OCI-LY1 (cell line): ENCODE measurements around the gene SLC15A4.

Source experiments
- H2AFZ ChIP-seq: fragments of 200-600 bp; sonication (generic), shearing (Covaris generic); 2 replicates; pipeline ENCODE4 v1.6.0; 2014; ENCODE audit warnings: antibody characterized with exemption, mild to moderate bottlenecking, low read length
- H3F3A ChIP-seq: fragments of 200-600 bp; sonication (generic), shearing (Covaris generic); 2 replicates; pipeline ENCODE4 v1.6.0; 2014; ENCODE audit warnings: mild to moderate bottlenecking, antibody characterized with exemption, low read length, moderate library complexity; ENCODE audit not compliant: insufficient read depth
- H3K27ac ChIP-seq: fragments of 200-600 bp; sonication (generic); 2 replicates; pipeline ENCODE4 v1.5.1; 2014; ENCODE audit warnings: low read length, mixed run types, mild to moderate bottlenecking, low read depth; ENCODE audit not compliant: poor library complexity, severe bottlenecking
- H3K27me3 ChIP-seq: fragments of 200-600 bp; sonication (generic); 2 replicates; pipeline ENCODE4 v1.6.0; 2014; ENCODE audit warnings: antibody characterized with exemption, mild to moderate bottlenecking, low read length, moderate library complexity; ENCODE audit not compliant: insufficient read depth
- H3K36me3 ChIP-seq: fragments of 200-600 bp; sonication (generic); 2 replicates; pipeline ENCODE4 v1.6.1; 2014; ENCODE audit warnings: mild to moderate bottlenecking, antibody characterized with exemption, low read length, moderate library complexity, mixed read lengths; ENCODE audit not compliant: insufficient read depth
- H3K4me1 ChIP-seq: fragments of 200-600 bp; sonication (generic); 2 replicates; pipeline ENCODE4 v1.5.1; 2014; ENCODE audit warnings: mild to moderate bottlenecking, low read length, moderate library complexity; ENCODE audit not compliant: insufficient read depth, severe bottlenecking
- H3K4me2 ChIP-seq: fragments of 200-600 bp; sonication (generic), shearing (Covaris generic); 2 replicates; pipeline ENCODE4 v1.6.1; 2014; ENCODE audit warnings: low read length
- H3K4me3 ChIP-seq: fragments of 200-600 bp; sonication (generic); 2 replicates; pipeline ENCODE4 v1.5.1; 2014; ENCODE audit warnings: low read length, low read depth, mild to moderate bottlenecking, mixed read lengths; ENCODE audit not compliant: poor library complexity, severe bottlenecking
- H3K79me2 ChIP-seq: fragments of 200-600 bp; shearing (Covaris generic); 2 replicates; pipeline ENCODE4 v1.6.1; 2016; ENCODE audit warnings: mixed run types, low read length, mixed read lengths; ENCODE audit not compliant: insufficient read depth
- H3K9ac ChIP-seq: fragments of 200-600 bp; sonication (generic), shearing (Covaris generic); 2 replicates; pipeline ENCODE4 v1.6.1; 2014; ENCODE audit warnings: mild to moderate bottlenecking, low read length, mixed read lengths
- H3K9me2 ChIP-seq: fragments of 200-600 bp; sonication (generic), shearing (Covaris generic); 2 replicates; pipeline ENCODE4 v1.6.1; 2014; ENCODE audit warnings: low read depth, mild to moderate bottlenecking, low read length, mixed read lengths
- H3K9me3 ChIP-seq: fragments of 200-600 bp; shearing (Covaris generic); 2 replicates; pipeline ENCODE4 v1.6.1; 2014; ENCODE audit warnings: low read length, mixed read lengths
- H4K20me1 ChIP-seq: fragments of 200-600 bp; sonication (generic), shearing (Covaris generic); 2 replicates; pipeline ENCODE4 v1.6.0; 2016; ENCODE audit warnings: mild to moderate bottlenecking, low read length; ENCODE audit not compliant: insufficient read depth
- EZH2 ChIP-seq: fragments of 200-600 bp; sonication (generic), shearing (Covaris generic); IDR thresholded peaks from 2 replicates; pipeline ENCODE4 v1.8.0; 2017; ENCODE audit warnings: borderline replicate concordance, mixed run types, mild to moderate bottlenecking, antibody characterized with exemption, low read length, moderate library complexity, mixed read lengths
- TF ChIP-seq, protein P1 (sequence below): fragments of 200-600 bp; sonication (generic), shearing (Covaris generic); IDR thresholded peaks from 2 replicates; pipeline ENCODE4 v1.5.1; 2017; ENCODE audit warnings: mild to moderate bottlenecking, antibody characterized with exemption, low read length, moderate library complexity, mixed read lengths

Gene SLC15A4

DNA sequence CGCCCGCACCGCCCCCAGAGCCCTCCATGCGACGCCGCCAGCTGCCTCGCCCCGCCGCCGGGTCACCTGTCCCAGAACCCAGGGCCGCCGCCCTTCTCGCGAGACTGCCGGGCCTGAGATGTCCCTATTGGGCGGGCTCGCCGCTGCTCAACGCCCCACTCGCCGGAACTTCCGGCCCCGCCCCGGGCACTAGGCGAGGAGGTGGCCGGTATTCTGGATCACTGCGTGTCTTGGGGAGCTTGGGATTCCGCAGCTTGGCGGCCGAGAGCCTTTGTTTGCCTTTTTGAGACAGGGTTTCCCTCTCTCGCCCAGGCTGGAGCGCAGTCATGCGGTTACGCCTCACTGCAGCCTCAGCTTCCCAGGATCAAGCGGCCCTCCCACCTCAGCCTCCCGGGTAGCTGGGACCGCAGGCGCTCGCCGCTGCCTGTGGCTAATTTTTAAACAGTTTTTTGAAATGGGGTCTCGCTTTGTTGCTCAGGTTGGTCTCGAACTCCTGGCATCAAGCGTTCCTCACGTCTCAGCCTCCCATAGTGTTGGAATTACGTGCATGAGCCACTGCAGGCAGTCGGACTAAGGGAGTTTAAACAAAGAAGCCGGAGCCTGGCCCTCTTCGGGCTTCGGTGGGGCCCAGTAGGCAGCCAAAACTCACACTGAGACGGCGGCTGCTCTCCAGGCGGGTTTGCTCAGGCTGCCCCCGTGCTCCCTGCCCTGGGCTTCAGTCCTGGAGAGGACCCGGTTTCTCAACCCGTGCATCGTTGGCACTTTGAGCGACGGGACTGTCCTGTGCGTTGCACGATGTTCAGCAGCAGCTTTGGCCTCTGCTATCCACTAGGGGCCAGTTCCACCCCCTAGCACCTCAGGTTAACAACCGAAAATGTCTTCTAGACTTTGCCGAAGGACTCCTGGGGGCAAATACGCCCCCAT lies at the start of gene SLC15A4:
TSS of gene SLC15A4 (minus strand) at position 43 of the 924 bp plus-strand sequence. CDS start at position 28, 15 bp downstream.
- Histone ChIP-seq H3K27ac (peak within 1 kb of the TSS; percentile 91), H3K4me2 (peak within 1 kb of the TSS; percentile 95), H3K79me2 (peaks cover 15% of the 10 kb centered on the region; the same call in 1 of the 2 replicates), H4K20me1 (no peaks in the 10 kb centered on the region), H3K4me3 (peak within 1 kb of the TSS; percentile 92), H3K9me3 (no peaks in the 10 kb centered on the region), H3K36me3 (peaks cover 7% of the 10 kb centered on the region), H3K9me2 (no peaks in the 10 kb centered on the region), H3K27me3 (no peaks in the 10 kb centered on the region), H3K4me1 (peaks cover 51% of the 10 kb centered on the region), H3F3A (no peaks in the 10 kb centered on the region), H2AFZ (no peak within 1 kb of the TSS; the same call in 1 of the 2 replicates), H3K9ac (peak within 1 kb of the TSS; percentile 99)
- TF ChIP-seq EZH2: no peak
- TF ChIP-seq, protein P1, sequence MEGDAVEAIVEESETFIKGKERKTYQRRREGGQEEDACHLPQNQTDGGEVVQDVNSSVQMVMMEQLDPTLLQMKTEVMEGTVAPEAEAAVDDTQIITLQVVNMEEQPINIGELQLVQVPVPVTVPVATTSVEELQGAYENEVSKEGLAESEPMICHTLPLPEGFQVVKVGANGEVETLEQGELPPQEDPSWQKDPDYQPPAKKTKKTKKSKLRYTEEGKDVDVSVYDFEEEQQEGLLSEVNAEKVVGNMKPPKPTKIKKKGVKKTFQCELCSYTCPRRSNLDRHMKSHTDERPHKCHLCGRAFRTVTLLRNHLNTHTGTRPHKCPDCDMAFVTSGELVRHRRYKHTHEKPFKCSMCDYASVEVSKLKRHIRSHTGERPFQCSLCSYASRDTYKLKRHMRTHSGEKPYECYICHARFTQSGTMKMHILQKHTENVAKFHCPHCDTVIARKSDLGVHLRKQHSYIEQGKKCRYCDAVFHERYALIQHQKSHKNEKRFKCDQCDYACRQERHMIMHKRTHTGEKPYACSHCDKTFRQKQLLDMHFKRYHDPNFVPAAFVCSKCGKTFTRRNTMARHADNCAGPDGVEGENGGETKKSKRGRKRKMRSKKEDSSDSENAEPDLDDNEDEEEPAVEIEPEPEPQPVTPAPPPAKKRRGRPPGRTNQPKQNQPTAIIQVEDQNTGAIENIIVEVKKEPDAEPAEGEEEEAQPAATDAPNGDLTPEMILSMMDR: no peak

DNA sequence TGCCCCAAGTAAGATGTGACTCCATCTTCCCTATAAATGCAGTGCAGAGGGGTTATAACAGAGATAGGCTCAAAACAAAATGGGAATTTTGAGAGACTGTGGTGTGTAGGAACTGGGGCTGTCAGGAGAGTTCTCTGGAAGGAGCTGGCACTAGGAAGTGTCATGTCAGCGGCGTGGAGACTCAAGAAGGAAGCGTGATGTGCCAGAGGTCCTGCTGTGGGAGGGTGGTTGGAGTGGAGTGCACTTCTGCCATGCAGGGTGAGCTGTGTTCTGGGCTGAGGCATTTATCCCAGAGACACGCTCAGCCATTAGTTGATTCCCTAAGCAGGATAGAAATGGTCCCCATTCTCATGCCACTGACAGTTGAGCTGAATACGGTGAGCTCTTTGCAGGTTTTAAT lies 48.5 kb upstream of the SLC15A4 start:
- Histone ChIP-seq H3K27me3 (no peaks in the 10 kb centered on the region), H3K79me2 (no peaks in the 10 kb centered on the region), H3K4me2 (no peak overlapping the region), H3K36me3 (no peaks in the 10 kb centered on the region), H3K4me3 (no peak overlapping the region), H3K9me3 (peaks cover 4% of the 10 kb centered on the region; the same call in 1 of the 2 replicates), H3K9ac (no peak overlapping the region), H3K9me2 (no peaks in the 10 kb centered on the region), H3K4me1 (no peaks in the 10 kb centered on the region), H3F3A (no peaks in the 10 kb centered on the region), H2AFZ (no peak overlapping the region), H4K20me1 (no peaks in the 10 kb centered on the region), H3K27ac (no peak overlapping the region)
- TF ChIP-seq EZH2: no peak
- TF ChIP-seq, protein P1: no peak

DNA sequence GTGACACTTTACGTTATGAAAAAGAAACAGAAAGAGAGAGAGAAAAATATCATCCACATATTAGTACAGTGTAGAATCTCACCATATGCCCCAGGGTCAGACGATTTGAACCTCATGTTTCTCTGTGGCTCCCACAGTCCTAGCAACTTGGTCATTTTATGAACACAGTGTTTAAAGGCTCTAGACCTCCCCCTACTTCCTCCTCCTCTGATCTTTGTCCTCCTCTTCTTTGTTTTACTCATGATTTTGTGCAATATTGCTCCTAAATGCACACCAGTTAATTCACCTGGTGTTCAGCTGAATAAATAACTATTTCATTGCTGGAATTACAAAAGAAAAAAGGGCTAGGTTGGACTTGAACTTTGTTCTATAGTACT lies 47.7 kb upstream of the SLC15A4 start:
- no peaks in the 10 kb centered on the region for H3K36me3 ChIP-seq
- no peaks in the 10 kb centered on the region for H3K9me2 ChIP-seq
- H2AFZ ChIP-seq: no peak overlapping the region
- TF ChIP-seq, protein P1: no peak
- no peak for TF ChIP-seq EZH2
- H3K4me1 ChIP-seq: no peaks in the 10 kb centered on the region
- no peak overlapping the region for H3K27ac ChIP-seq
- no peak overlapping the region for H3K9ac ChIP-seq
- no peaks in the 10 kb centered on the region for H3K27me3 ChIP-seq
- no peaks in the 10 kb centered on the region for H4K20me1 ChIP-seq
- H3K79me2 ChIP-seq: no peaks in the 10 kb centered on the region
- H3K9me3 ChIP-seq: peaks cover 1% of the 10 kb centered on the region; the same call in 1 of the 2 replicates
- no peak overlapping the region for H3K4me2 ChIP-seq
- no peaks in the 10 kb centered on the region for H3F3A ChIP-seq
- H3K4me3 ChIP-seq: no peak overlapping the region
